GM15510 (cell line): ENCODE data around the gene CXCL16.

Experiments
- POLR2A ChIP-seq: IDR thresholded peaks from 3 replicates; pipeline ENCODE4 v1.6.1; 2011; ENCODE audit warnings: borderline replicate concordance; ENCODE audit not compliant: insufficient read length; ENCODE audit errors: extremely low read depth

The CXCL16 gene

GRCh38 chr17:4741544-4741943 lies 1.8 kb upstream of the CXCL16 start:
- no peak for TF ChIP-seq POLR2A

- no peak for TF ChIP-seq POLR2A
Observed at GRCh38 chr17:4740584-4740983, 856 bp upstream of the CXCL16 start.

- no peak for TF ChIP-seq POLR2A
Observed at GRCh38 chr17:4740025-4740351, 260 bp upstream of the CXCL16 start.

- TF ChIP-seq POLR2A, result no peak
Observed at GRCh38 chr17:4738136-4739121, 1.3 kb downstream of the CXCL16 start.

- no peak for TF ChIP-seq POLR2A
Observed at GRCh38 chr17:4735876-4736651, 3.7 kb downstream of the CXCL16 start.

GRCh38 chr17:4734857-4735475 lies 4.8 kb downstream of the CXCL16 start:
- no peak for TF ChIP-seq POLR2A

- no peak for TF ChIP-seq POLR2A
Observed at GRCh38 chr17:4733073-4733531, 6.6 kb downstream of the CXCL16 start.

- no peak for TF ChIP-seq POLR2A
Observed at GRCh38 chr17:4728124-4728523, 11.6 kb downstream of the CXCL16 start.

- no peak for TF ChIP-seq POLR2A
Observed at GRCh38 chr17:4725646-4726310, 13.9 kb downstream of the CXCL16 start.

- no peak for TF ChIP-seq POLR2A
Observed at GRCh38 chr17:4724650-4725049, 15.1 kb downstream of the CXCL16 start.

GRCh38 chr17:4722678-4723240 lies 17.0 kb downstream of the CXCL16 start:
- no peak for TF ChIP-seq POLR2A

- no peak for TF ChIP-seq POLR2A
Observed at GRCh38 chr17:4721203-4722135, 18.3 kb downstream of the CXCL16 start.

- no peak for TF ChIP-seq POLR2A
Observed at GRCh38 chr17:4720787-4721186, 18.9 kb downstream of the CXCL16 start.
